Stomach (tissue), 4 donors: ENCODE data around the gene ATP9A.

ENCODE experiments used
- CTCF ChIP-seq, 7 experiments: fragments of 450-650 bp in 4 of 7; fragments of 200-600 bp in 3 of 7; sonication (generic) in 3 of 7; IDR thresholded peaks; one replicate each; pipeline ENCODE4 v1.5.1; 2016 to 2019; ENCODE audit warnings: antibody characterized with exemption in 7 of 7, control low read depth in 2 of 7, mild to moderate bottlenecking in 1 of 7
- POLR2A ChIP-seq, 4 donors: fragments of 450-650 bp; IDR thresholded peaks; one replicate each; pipeline ENCODE4 v1.6.1; 2016; ENCODE audit warnings: antibody characterized with exemption in 4 of 4, control low read depth in 2 of 4, mild to moderate bottlenecking in 1 of 4, moderate library complexity in 1 of 4
- POLR2AphosphoS5 ChIP-seq, 3 donors: sonication (generic); formaldehyde crosslinking; IDR thresholded peaks; one replicate each; pipeline ENCODE4 v1.6.1; 2016; ENCODE audit warnings: antibody characterized with exemption in 3 of 3

DNA sequence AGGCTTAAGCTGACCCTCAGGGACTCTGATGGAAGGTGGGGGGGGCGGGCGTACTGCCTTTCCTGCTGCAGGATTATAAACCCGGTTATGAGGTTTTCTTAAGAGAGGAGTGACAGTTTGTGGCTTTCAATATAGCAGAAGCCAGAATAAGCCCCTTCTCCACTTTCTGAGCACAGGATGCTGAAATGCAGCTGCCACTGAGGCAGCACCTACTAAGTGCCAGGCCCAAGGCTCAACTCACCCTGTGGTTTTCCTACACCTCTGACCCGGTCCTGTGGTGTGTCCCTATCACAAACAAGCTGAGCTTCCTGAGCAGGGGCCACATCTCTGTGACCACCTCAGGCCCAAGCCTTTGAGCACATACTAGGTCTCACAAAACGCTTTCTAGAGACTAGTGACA is 166.1 kb downstream of the ATP9A start:
- TF ChIP-seq POLR2AphosphoS5 (IDR thresholded peaks at IDR 0.05) (no peak), CTCF (IDR thresholded peaks at IDR 0.05) (no peak), POLR2A (IDR thresholded peaks at IDR 0.05) (no peak)
